ENCODE data around the gene ERP44.
"Not testable (repeated sequence)": the region's sequence is repeated elsewhere in the genome, so short reads cannot be mapped to it uniquely, and the experiment has no call there.

ERP44 gene

GRCh38 chr9:100098887-100099721 lies at the start of gene ERP44, which contains the start of gene INVS:
Gene ERP44 (minus strand): TSS chr9:100099000. CDS start chr9:100098840, 160 bp downstream.
Gene INVS (plus strand): TSS chr9:100099243. CDS start chr9:100104522, 5,279 bp downstream.
- H3K4me3 ChIP-seq (ENCODE audit: low read length) = peak within 1 kb of the TSS; percentile 98
- no peak for TF ChIP-seq CTCF (conservative IDR thresholded peaks at IDR 0.05; ENCODE audit: low read depth, low read length)

DNA sequence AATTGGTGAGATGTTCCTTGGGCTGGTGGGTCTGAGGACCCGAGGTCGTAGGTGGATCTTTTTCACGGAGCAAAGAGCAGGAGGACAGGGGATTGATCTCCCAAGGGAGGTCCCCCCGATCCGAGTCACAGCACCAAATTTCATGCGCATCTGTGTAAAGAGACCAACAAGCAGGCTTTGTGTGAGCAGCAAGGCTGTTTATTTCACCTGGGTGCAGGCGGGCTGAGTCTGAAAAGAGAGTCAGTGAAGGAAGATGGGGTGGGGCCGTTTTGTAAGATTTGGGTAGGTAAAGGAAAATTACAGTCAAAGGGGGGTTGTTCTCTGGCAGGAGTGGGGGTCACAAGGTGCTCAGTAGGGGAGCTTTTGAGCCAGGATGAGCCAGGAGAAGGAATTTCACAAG lies 47.2 kb upstream of the ERP44 start:
- not testable (repeated sequence) for DNase-seq (ENCODE audit: low read depth); H3K4me3 ChIP-seq (ENCODE audit: low read length)

More at GRCh38 chr9:100098887-100099721, at the start of gene ERP44, which contains the start of gene INVS:
- peak; percentile 97 for DNase-seq (ENCODE audit: low read depth)

- H3K4me3 ChIP-seq (ENCODE audit: low read length); DNase-seq (ENCODE audit: low read depth): not testable (repeated sequence)
Measured at GRCh38 chr9:100145167-100145934, 46.6 kb upstream of the ERP44 start.

DNA sequence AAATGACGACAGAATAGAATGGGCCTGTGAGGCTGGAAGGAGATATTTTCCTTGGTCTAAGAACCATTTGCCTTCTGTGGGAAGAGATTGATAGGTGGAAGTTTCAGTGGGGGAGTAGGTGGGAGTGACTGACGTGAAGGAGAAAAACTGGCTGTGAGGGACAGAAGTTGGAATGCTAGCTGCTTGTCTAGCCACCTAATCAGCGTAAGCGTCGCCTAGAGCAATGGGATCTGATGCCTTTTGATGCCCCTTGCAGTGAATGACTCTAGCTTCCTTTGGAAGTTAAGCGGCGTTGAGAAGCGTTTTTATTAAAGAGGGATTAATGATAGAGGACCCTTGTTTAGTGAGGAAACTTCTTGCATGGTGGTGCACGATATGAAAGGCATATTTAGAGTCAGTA lies 43.1 kb upstream of the ERP44 start:
- DNase-seq (ENCODE audit: low read depth); H3K4me3 ChIP-seq (ENCODE audit: low read length): not testable (repeated sequence)

DNA sequence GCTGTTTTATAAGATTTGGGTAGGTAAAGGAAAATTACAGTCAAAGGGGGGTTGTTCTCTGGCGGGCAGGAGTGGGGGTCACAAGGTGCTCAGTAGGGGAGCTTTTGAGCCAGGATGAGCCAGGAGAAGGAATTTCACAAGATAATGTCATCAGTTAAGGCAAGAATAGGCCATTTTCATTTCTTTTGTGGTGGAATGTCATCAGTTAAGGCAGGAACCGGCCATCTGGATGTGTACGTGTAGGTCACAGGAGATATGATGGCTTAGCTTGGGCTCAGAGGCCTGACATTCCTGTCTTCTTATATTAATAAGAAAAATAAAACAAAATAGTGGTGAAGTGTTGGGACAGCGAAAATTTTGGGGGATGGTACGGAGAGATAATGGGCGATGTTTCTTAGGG lies 41.5 kb upstream of the ERP44 start:
- H3K4me3 ChIP-seq (ENCODE audit: low read length); DNase-seq (ENCODE audit: low read depth): not testable (repeated sequence)

- DNase-seq (ENCODE audit: low read depth); H3K4me3 ChIP-seq (ENCODE audit: low read length): not testable (repeated sequence)
Measured at GRCh38 chr9:100136799-100137198, 38.0 kb upstream of the ERP44 start.

- TF ChIP-seq CTCF (conservative IDR thresholded peaks at IDR 0.05; ENCODE audit: low read depth, low read length) = no peak
- no peak overlapping the region for H3K4me3 ChIP-seq (ENCODE audit: low read length)
- no peak for DNase-seq (ENCODE audit: low read depth)
Measured at GRCh38 chr9:100134731-100135130, 35.9 kb upstream of the ERP44 start.

GRCh38 chr9:100131875-100132430 lies 33.2 kb upstream of the ERP44 start:
- no peak overlapping the region for H3K4me3 ChIP-seq (ENCODE audit: low read length)
- TF ChIP-seq CTCF (conservative IDR thresholded peaks at IDR 0.05; ENCODE audit: low read depth, low read length) = no peak
- DNase-seq (ENCODE audit: low read depth) = no peak

GRCh38 chr9:100131216-100131615 lies 32.4 kb upstream of the ERP44 start:
- DNase-seq (ENCODE audit: low read depth) = no peak
- TF ChIP-seq CTCF (conservative IDR thresholded peaks at IDR 0.05; ENCODE audit: low read depth, low read length) = no peak
- H3K4me3 ChIP-seq (ENCODE audit: low read length) = no peak overlapping the region
